KMS-11 (cell line): ENCODE measurements around the gene ARFGAP3.

Experiments used
- H2AFZ ChIP-seq: fragments of 200-600 bp; sonication (generic); 2 replicates; pipeline ENCODE4 v1.6.1; 2016; ENCODE audit warnings: antibody characterized with exemption, mixed run types, low read depth
- H3K27ac ChIP-seq: fragments of 200-600 bp; sonication (generic); 2 replicates; pipeline ENCODE4 v1.6.1; 2016; ENCODE audit warnings: mild to moderate bottlenecking, mixed run types
- H3K27me3 ChIP-seq: fragments of 200-600 bp; sonication (generic); 2 replicates; pipeline ENCODE4 v1.6.1; 2017; ENCODE audit warnings: mild to moderate bottlenecking, low read depth, mixed run types, moderate library complexity; ENCODE audit not compliant: insufficient read depth
- H3K36me3 ChIP-seq: fragments of 200-600 bp; sonication (generic); 2 replicates; pipeline ENCODE4 v1.6.1; 2017; ENCODE audit warnings: mild to moderate bottlenecking, mixed run types; ENCODE audit not compliant: insufficient read depth
- H3K4me1 ChIP-seq: fragments of 200-600 bp; sonication (generic); 2 replicates; pipeline ENCODE4 v1.6.1; 2016; ENCODE audit warnings: mild to moderate bottlenecking, low read depth, mixed run types; ENCODE audit not compliant: poor library complexity, severe bottlenecking
- H3K4me2 ChIP-seq: fragments of 200-600 bp; sonication (generic); 2 replicates; pipeline ENCODE4 v1.7.0; 2016; ENCODE audit warnings: mild to moderate bottlenecking, mixed run types
- H3K4me3 ChIP-seq: fragments of 200-600 bp; sonication (generic); IDR thresholded peaks from 2 replicates; pipeline ENCODE4 v1.6.1; 2017; ENCODE audit warnings: low read depth, low read length, mixed read lengths; ENCODE audit not compliant: insufficient read depth
- H3K79me2 ChIP-seq: fragments of 200-600 bp; sonication (generic); 2 replicates; pipeline ENCODE4 v1.6.1; 2016; ENCODE audit warnings: low read depth, mixed run types; ENCODE audit not compliant: insufficient read depth
- H3K9ac ChIP-seq: fragments of 200-600 bp; sonication (generic); 2 replicates; pipeline ENCODE4 v1.6.1; 2016; ENCODE audit warnings: mild to moderate bottlenecking, mixed run types
- H4K20me1 ChIP-seq: fragments of 200-600 bp; sonication (generic); 2 replicates; pipeline ENCODE4 v1.6.1; 2016; ENCODE audit warnings: mild to moderate bottlenecking, mixed run types; ENCODE audit not compliant: insufficient read depth
- TF ChIP-seq, protein P1 (sequence below): fragments of 200-600 bp; sonication (generic); conservative IDR thresholded peaks from 2 replicates; pipeline ENCODE4 v1.6.1; 2017; ENCODE audit warnings: low read depth, mild to moderate bottlenecking, antibody characterized with exemption, low read length, moderate library complexity, mixed read lengths

ARFGAP3 gene

GRCh38 chr22:42842658-42843370 lies 14.3 kb downstream of the ARFGAP3 start:
- no peak overlapping the region for H3K27ac ChIP-seq
- 0 out of 2 replicates have a peak, but pooled peaks cover 4% of the 10 kb centered on the region for H3K36me3 ChIP-seq
- H4K20me1 ChIP-seq, result no peaks in the 10 kb centered on the region
- TF ChIP-seq, protein P1, sequence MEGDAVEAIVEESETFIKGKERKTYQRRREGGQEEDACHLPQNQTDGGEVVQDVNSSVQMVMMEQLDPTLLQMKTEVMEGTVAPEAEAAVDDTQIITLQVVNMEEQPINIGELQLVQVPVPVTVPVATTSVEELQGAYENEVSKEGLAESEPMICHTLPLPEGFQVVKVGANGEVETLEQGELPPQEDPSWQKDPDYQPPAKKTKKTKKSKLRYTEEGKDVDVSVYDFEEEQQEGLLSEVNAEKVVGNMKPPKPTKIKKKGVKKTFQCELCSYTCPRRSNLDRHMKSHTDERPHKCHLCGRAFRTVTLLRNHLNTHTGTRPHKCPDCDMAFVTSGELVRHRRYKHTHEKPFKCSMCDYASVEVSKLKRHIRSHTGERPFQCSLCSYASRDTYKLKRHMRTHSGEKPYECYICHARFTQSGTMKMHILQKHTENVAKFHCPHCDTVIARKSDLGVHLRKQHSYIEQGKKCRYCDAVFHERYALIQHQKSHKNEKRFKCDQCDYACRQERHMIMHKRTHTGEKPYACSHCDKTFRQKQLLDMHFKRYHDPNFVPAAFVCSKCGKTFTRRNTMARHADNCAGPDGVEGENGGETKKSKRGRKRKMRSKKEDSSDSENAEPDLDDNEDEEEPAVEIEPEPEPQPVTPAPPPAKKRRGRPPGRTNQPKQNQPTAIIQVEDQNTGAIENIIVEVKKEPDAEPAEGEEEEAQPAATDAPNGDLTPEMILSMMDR, result no peak
- H2AFZ ChIP-seq, result no peak overlapping the region
- no peak overlapping the region for H3K4me2 ChIP-seq
- no peak overlapping the region for H3K4me3 ChIP-seq
- H3K9ac ChIP-seq, result no peak overlapping the region
- H3K79me2 ChIP-seq, result no peaks in the 10 kb centered on the region
- H3K4me1 ChIP-seq, result no peaks in the 10 kb centered on the region
- H3K27me3 ChIP-seq, result no peaks in the 10 kb centered on the region

- Histone ChIP-seq H3K27me3 (no peaks in the 10 kb centered on the region), H4K20me1 (no peaks in the 10 kb centered on the region), H3K27ac (no peak overlapping the region), H2AFZ (no peak overlapping the region), H3K4me3 (no peak overlapping the region), H3K9ac (no peak overlapping the region), H3K36me3 (0 out of 2 replicates have a peak, but pooled peaks cover 4% of the 10 kb centered on the region), H3K4me2 (no peak overlapping the region), H3K4me1 (no peaks in the 10 kb centered on the region), H3K79me2 (no peaks in the 10 kb centered on the region)
- TF ChIP-seq, protein P1, result no peak
Measured at GRCh38 chr22:42841444-42841843, 15.6 kb downstream of the ARFGAP3 start.

DNA sequence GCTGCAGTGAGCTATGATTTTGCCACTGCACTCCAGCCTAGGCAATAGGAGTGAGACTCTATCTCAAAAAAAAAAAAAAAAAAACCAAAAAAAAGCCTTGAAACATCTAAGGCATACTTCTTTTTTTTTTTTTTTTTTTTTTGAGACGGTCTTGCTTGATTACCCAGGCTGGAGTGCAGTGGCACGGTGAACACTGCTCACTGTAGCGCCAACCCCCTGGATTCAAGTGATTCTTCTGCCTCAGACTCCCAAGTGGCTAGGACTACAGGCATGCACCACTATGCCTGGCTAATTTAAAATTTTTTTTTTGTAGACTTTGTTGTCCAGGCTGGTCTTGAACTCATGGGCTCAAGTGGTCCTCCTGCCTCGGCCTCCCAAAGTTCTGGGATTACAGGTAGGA lies 19.5 kb downstream of the ARFGAP3 start:
- H3K4me1 ChIP-seq, result peaks cover 16% of the 10 kb centered on the region
- H2AFZ ChIP-seq, result no peak overlapping the region
- H3K4me3 ChIP-seq, result no peak overlapping the region
- TF ChIP-seq, protein P1, result no peak
- no peaks in the 10 kb centered on the region for H3K79me2 ChIP-seq
- no peak overlapping the region for H3K4me2 ChIP-seq
- H4K20me1 ChIP-seq, result no peaks in the 10 kb centered on the region
- H3K36me3 ChIP-seq, result 0 out of 2 replicates have a peak, but pooled peaks cover 4% of the 10 kb centered on the region
- H3K27me3 ChIP-seq, result no peaks in the 10 kb centered on the region
- no peak overlapping the region for H3K9ac ChIP-seq
- no peak overlapping the region for H3K27ac ChIP-seq

DNA sequence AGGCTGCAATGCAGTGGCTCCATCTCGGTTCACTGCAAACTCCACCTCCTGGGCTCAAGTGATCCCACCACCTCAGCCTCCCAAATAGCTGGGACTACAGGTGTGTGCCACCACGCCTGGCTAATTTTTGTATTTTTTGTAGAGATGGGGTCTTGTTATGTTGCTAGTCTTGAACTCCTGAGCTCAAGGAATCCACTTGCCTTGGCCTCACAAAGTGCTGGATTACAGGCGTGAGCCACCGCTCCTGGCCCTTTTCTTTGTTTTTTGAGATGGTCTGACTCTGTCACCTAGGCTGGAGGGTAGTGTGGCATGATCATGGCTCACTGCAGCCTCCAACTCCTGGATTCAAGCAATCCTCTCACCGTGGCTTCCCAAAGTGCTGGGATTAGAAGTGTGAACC lies 21.0 kb downstream of the ARFGAP3 start:
- Histone ChIP-seq H3K4me2 (no peak overlapping the region), H3K4me3 (no peak overlapping the region), H3K79me2 (no peaks in the 10 kb centered on the region), H2AFZ (no peak overlapping the region), H3K27me3 (no peaks in the 10 kb centered on the region), H4K20me1 (no peaks in the 10 kb centered on the region), H3K4me1 (peaks cover 18% of the 10 kb centered on the region), H3K36me3 (0 out of 2 replicates have a peak, but pooled peaks cover 4% of the 10 kb centered on the region), H3K9ac (no peak overlapping the region), H3K27ac (no peak overlapping the region)
- TF ChIP-seq, protein P1, result no peak
